ENCODE data around the gene FRMD5. TPM values are rescaled to one million over a fixed set of nuclear protein-coding genes. Genes with fewer than 3 reads are reported as not detected.

FRMD5 gene
- total RNA-seq, 1 donor from 2014 or later, result not detected

DNA sequence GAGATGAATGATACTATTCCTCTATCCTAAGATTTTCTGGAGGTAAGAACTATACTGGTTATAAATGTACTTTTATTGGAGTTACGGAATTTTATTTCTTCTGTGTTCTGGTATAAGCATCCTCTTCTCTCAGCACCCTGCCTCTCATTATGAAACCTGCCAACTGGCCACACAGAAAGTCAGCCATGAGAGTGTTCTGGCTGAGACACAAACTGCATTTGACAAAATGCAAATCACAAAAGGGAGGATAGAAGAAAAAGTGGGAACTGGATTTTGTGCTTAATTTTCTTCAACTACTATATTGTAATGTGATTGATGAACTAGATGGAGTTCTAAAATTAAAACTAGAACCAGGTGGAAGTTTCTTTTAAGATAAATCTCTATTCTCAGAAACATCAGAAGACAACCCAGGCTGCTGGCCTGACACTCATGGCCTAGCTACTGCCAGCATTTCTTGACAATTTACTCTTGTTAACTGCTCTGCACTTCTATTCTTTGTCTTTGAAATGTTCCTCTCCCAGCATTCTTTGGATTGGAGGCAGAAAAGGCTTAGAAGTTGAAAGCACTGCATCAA, 225.2 kb downstream of the FRMD5 start:
- TF ChIP-seq, protein P1, sequence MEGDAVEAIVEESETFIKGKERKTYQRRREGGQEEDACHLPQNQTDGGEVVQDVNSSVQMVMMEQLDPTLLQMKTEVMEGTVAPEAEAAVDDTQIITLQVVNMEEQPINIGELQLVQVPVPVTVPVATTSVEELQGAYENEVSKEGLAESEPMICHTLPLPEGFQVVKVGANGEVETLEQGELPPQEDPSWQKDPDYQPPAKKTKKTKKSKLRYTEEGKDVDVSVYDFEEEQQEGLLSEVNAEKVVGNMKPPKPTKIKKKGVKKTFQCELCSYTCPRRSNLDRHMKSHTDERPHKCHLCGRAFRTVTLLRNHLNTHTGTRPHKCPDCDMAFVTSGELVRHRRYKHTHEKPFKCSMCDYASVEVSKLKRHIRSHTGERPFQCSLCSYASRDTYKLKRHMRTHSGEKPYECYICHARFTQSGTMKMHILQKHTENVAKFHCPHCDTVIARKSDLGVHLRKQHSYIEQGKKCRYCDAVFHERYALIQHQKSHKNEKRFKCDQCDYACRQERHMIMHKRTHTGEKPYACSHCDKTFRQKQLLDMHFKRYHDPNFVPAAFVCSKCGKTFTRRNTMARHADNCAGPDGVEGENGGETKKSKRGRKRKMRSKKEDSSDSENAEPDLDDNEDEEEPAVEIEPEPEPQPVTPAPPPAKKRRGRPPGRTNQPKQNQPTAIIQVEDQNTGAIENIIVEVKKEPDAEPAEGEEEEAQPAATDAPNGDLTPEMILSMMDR (IDR thresholded peaks at IDR 0.05), result no peak
- H3K4me3 ChIP-seq, result no peak overlapping the region
- no peaks in the 10 kb centered on the region for H3K36me3 ChIP-seq
- H3K27me3 ChIP-seq, result no peaks in the 10 kb centered on the region
- no peak overlapping the region for H3K27ac ChIP-seq
- H3K4me1 ChIP-seq, result no peaks in the 10 kb centered on the region
- intact Hi-C loops (cut with DNase I), result no loop called here
- DNase-seq (ENCODE audit: low spot score in 2 of 2), result no peak
- H3K9me3 ChIP-seq, result no peaks in the 10 kb centered on the region

DNA sequence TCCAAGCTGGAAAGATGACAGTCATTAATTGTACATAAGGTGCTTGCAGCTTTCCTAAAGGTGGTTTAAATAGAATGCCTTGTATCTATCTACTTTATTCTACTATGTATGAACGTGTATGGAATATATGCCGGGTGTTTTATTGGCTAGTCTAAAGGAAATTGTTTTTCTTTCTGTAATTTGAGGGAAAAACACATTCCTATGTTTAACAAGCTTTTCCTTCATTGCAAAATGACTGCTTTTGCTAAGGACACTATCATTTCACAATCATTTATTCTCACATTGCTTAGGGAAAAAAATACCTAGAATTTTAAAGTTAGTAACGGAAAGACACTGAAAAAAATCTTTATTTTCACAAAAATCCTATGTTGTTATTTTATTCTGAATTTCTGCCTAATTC, 226.5 kb downstream of the FRMD5 start:
- Histone ChIP-seq H3K9me3 (no peaks in the 10 kb centered on the region), H3K4me3 (no peak overlapping the region), H3K27ac (no peak overlapping the region), H3K27me3 (no peaks in the 10 kb centered on the region), H3K36me3 (no peaks in the 10 kb centered on the region), H3K4me1 (no peaks in the 10 kb centered on the region)
- intact Hi-C loops (cut with DNase I), result no loop called here
- DNase-seq (ENCODE audit: low spot score in 2 of 2), result no peak
- TF ChIP-seq, protein P1 (IDR thresholded peaks at IDR 0.05), result no peak

DNA sequence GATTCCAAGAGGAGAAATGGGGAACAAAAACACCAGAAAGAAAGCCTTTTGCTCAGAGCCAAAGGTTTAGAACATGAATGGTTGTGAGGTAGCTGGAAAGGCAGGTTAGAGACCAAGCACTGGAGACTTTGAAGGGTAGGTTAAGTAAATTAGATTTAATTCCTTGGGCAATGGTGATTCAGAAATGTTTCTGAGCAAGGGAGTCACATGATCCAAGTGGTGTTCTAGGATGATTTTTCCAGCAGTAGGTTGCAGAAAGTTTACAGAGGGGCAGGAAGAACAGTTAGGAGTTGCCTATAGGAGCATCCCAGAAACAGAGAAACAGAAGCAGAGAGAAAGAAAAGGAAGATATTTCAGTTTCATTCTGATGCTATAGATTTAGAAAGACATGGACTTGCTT, 228.4 kb downstream of the FRMD5 start:
- intact Hi-C loops (cut with DNase I), result no loop called here
- no peak for DNase-seq (ENCODE audit: low spot score in 2 of 2)
- Histone ChIP-seq H3K27me3 (no peaks in the 10 kb centered on the region), H3K27ac (no peak overlapping the region), H3K4me3 (no peak overlapping the region), H3K4me1 (no peaks in the 10 kb centered on the region), H3K9me3 (no peaks in the 10 kb centered on the region), H3K36me3 (no peaks in the 10 kb centered on the region)
- TF ChIP-seq, protein P1 (IDR thresholded peaks at IDR 0.05), result no peak

DNA sequence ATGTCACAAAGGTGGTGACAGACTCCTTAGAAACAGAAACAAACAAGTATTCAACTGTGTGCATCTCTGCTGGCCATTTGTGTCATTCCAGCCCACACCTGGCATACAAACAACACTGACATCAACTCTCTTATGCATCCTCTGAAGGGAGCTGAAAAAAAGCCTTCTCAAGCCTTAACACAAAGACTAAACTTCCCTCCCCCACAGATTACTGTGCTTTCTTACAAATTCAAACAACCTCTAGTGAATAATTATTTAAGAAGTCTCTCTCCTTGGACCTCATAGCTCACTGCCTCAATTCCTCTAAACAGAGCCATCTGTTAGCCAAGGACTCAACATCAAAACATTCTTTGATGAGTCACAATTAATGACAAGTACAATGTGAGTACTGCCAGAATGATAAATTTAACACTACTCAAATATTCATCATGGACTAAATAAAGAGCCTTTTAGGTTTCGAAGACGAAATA, 236.2 kb downstream of the FRMD5 start:
- intact Hi-C loops (cut with DNase I), result no loop called here
- no peaks in the 10 kb centered on the region for H3K4me1 ChIP-seq
- no peaks in the 10 kb centered on the region for H3K9me3 ChIP-seq
- H3K27ac ChIP-seq, result no peak overlapping the region
- no peaks in the 10 kb centered on the region for H3K27me3 ChIP-seq
- H3K36me3 ChIP-seq, result no peaks in the 10 kb centered on the region
- no peak for DNase-seq (ENCODE audit: low spot score in 2 of 2)
- H3K4me3 ChIP-seq, result no peak overlapping the region
- TF ChIP-seq, protein P1 (IDR thresholded peaks at IDR 0.05), result no peak

DNA sequence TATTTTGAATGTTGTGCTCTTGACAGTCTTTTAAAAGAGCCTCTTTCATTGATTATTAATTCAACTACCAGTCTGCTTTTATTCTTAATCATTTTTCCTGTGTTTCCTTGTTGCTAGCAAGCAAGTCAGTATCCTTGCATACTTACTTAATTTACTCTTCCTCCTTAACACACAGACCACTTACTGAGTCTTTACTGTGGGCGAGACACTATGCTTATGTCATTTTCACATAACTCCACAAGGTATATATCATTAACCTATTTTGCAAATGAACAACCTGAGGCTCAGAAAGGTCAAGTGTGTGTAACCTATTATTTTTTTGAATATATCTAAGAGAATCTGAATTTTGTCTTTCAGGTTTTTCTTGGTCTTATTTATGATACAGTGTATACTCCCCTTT, 237.3 kb downstream of the FRMD5 start:
- no peaks in the 10 kb centered on the region for H3K4me1 ChIP-seq
- no peak overlapping the region for H3K4me3 ChIP-seq
- no peaks in the 10 kb centered on the region for H3K27me3 ChIP-seq
- TF ChIP-seq, protein P1 (IDR thresholded peaks at IDR 0.05), result no peak
- no peaks in the 10 kb centered on the region for H3K36me3 ChIP-seq
- no peak overlapping the region for H3K27ac ChIP-seq
- no peaks in the 10 kb centered on the region for H3K9me3 ChIP-seq
- DNase-seq (ENCODE audit: low spot score in 2 of 2), result no peak
- intact Hi-C loops (cut with DNase I), result no loop called here

DNA sequence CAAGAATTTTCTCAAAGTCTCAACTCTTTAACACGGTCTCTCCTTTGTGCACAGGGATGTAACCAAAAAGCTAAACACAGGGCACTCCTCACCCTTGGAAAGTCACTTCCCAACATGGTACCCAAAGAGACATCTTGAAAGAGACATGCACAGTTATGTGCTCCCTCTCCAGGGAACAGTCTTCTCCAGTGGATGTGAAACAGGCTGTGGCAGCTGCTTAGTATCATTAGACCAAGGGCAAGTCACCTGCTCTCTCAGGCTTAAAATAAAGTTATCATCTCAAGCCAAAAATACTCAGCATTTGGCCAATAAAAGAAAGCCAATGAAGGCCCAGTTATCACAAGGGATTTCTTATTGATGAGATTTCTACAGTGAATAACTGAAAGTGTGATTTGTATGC, 239.9 kb downstream of the FRMD5 start:
- Histone ChIP-seq H3K4me3 (no peak overlapping the region), H3K4me1 (no peaks in the 10 kb centered on the region), H3K27ac (no peak overlapping the region), H3K27me3 (no peaks in the 10 kb centered on the region), H3K36me3 (no peaks in the 10 kb centered on the region), H3K9me3 (no peaks in the 10 kb centered on the region)
- intact Hi-C loops (cut with DNase I), result no loop called here
- TF ChIP-seq, protein P1 (IDR thresholded peaks at IDR 0.05), result no peak
- DNase-seq (ENCODE audit: low spot score in 2 of 2), result no peak

Data from ascending aorta (tissue), 2 donors.